Measurements from ENCODE around the gene CCSER2.

CCSER2 gene

DNA sequence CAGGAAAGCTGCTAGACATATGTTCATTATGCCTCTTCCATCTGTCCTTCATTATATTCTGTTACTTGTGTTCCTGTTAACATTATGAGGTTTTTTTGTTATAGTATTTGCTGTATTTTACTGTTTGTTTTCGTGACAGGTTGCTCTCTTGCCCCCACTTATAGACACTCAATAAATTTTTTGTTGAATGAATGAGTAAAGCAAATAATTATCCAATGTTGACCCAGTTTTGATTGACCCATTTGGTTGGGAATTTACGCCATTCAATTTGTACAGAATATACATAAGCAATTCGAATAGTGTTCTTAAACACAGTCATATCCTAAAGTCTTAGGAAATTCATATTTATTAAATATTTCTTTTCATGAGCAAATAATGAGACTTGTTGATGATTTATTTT lies 11.8 kb downstream of the CCSER2 start:
- DNase-seq = no peak
- H3K27me3 ChIP-seq = no peaks in the 10 kb centered on the region
- H3K4me1 ChIP-seq = peaks cover 21% of the 10 kb centered on the region
- no peak overlapping the region for H3K4me3 ChIP-seq (ENCODE audit: low read depth, low read length)
- TF ChIP-seq, protein P1, sequence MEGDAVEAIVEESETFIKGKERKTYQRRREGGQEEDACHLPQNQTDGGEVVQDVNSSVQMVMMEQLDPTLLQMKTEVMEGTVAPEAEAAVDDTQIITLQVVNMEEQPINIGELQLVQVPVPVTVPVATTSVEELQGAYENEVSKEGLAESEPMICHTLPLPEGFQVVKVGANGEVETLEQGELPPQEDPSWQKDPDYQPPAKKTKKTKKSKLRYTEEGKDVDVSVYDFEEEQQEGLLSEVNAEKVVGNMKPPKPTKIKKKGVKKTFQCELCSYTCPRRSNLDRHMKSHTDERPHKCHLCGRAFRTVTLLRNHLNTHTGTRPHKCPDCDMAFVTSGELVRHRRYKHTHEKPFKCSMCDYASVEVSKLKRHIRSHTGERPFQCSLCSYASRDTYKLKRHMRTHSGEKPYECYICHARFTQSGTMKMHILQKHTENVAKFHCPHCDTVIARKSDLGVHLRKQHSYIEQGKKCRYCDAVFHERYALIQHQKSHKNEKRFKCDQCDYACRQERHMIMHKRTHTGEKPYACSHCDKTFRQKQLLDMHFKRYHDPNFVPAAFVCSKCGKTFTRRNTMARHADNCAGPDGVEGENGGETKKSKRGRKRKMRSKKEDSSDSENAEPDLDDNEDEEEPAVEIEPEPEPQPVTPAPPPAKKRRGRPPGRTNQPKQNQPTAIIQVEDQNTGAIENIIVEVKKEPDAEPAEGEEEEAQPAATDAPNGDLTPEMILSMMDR (IDR thresholded peaks at IDR 0.05; ENCODE audit: low read depth, low read length) = no peak
- H3K9me3 ChIP-seq = no peaks in the 10 kb centered on the region
- H3K36me3 ChIP-seq = no peaks in the 10 kb centered on the region

DNA sequence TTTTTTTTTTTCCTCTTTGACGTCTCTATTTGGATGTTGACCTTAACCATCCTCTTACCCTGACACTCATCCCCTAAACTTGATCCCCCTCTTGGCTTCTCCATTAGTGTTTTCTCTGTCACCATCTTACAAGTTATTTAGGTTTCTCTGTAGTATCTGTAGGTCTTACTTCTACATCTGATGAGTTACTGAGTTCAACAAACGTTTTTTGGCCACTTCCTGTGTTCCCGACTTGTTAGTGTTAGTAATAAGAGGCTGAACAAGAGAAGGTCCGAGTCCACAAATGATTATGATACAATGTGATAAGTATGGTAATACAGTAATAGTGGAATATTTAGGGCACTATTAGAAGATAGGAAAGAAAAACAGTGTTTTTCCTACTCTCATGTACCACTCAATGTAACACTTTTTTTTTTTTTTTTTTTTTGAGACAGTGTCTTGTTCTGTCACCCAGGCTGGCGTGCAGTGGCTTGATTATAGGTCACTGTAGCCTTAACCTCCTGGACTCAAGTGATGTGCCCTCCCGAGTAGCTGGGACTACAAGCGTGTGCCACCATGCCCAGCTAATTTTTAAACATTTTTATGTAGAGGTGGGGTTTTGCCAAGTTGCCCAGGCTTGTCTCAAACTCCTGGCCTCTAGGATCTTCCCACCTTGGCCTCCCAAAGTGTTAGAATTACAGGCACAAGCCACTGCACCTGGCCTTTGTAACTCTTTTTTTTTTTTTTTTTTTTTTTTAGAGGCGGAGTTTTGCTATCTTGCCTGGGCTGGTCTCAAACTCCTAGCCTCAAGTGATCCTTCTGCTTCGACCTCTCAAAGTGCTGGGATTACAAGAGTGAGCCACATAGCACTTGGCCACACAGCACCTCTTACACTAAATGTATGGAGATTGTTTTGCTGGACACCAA lies 12.5 kb downstream of the CCSER2 start:
- Histone ChIP-seq H3K36me3 (no peaks in the 10 kb centered on the region), H3K4me1 (peaks cover 19% of the 10 kb centered on the region), H3K9me3 (no peaks in the 10 kb centered on the region), H3K27me3 (no peaks in the 10 kb centered on the region), H3K4me3 (ENCODE audit: low read depth, low read length) (no peak overlapping the region)
- TF ChIP-seq, protein P1 (IDR thresholded peaks at IDR 0.05; ENCODE audit: low read depth, low read length) = no peak
- no peak for DNase-seq

DNA sequence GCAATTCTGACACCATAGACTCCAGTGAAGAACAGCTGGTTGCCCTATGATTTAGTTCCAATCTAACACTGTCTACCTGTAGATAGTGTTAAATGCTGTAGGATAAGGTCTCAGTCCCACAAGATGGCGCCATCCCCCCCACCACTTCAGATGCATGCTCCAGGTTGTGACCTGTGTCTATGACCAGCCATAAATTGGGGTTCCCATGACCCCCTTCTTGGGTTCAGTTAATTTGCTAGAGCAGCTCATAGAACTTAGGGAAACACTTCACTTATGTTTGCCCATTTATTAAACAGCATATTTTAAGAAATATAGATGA lies 13.1 kb downstream of the CCSER2 start:
- DNase-seq = no peak
- TF ChIP-seq, protein P1 (IDR thresholded peaks at IDR 0.05; ENCODE audit: low read depth, low read length) = no peak

DNA sequence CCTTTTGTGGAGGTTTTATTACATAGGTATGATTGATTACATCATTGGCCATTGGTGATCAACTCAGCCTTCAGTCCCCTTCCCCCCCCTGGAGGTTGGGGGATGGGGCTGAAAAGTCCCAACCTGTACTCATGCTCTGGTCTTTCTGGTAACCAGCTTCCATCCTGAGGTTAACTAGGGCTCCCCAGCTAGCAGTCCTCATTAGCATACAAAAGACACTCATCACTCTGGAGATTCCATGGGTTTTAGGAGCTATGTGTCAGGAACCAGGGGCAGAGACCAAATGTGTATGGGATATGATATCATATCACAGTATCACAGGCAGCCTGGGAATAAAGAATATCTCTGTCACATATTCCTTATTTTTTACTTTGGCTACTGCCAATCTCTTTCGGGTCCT lies 13.6 kb downstream of the CCSER2 start:
- Histone ChIP-seq H3K36me3 (no peaks in the 10 kb centered on the region), H3K4me3 (ENCODE audit: low read depth, low read length) (no peak overlapping the region), H3K4me1 (peaks cover 9% of the 10 kb centered on the region; the same call in 1 of the 2 replicates), H3K9me3 (no peaks in the 10 kb centered on the region), H3K27me3 (no peaks in the 10 kb centered on the region)
- TF ChIP-seq, protein P1 (IDR thresholded peaks at IDR 0.05; ENCODE audit: low read depth, low read length) = no peak
- no peak for DNase-seq

More for the DNA sequence above, 13.1 kb downstream of the CCSER2 start:
- Histone ChIP-seq H3K4me1 (peaks cover 13% of the 10 kb centered on the region; the same call in 1 of the 2 replicates), H3K27me3 (no peaks in the 10 kb centered on the region), H3K4me3 (ENCODE audit: low read depth, low read length) (no peak overlapping the region), H3K9me3 (no peaks in the 10 kb centered on the region), H3K36me3 (no peaks in the 10 kb centered on the region)

DNA sequence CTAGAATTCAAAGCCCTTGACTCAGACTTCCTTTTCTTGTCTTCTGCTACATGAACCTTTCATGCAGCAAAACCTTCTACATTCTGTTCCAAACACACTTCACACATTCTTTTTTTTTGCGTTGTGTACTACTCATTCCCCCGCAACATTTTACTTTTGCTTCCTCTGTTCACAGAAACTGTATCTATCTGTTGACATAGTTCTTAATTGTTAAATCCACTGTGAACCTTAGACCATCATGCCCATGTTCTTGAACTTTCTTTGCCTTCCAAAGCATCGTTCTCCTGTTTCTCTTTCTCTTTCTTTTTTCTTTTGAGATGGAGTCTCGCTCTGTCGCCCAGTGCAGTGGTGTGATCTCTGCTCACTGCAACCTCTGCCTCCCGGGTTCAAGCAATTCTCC lies 14.2 kb downstream of the CCSER2 start:
- Histone ChIP-seq H3K4me1 (peaks cover 4% of the 10 kb centered on the region; the same call in 1 of the 2 replicates), H3K4me3 (ENCODE audit: low read depth, low read length) (no peak overlapping the region), H3K27me3 (no peaks in the 10 kb centered on the region), H3K36me3 (no peaks in the 10 kb centered on the region), H3K9me3 (no peaks in the 10 kb centered on the region)
- DNase-seq = no peak
- TF ChIP-seq, protein P1 (IDR thresholded peaks at IDR 0.05; ENCODE audit: low read depth, low read length) = no peak

DNA sequence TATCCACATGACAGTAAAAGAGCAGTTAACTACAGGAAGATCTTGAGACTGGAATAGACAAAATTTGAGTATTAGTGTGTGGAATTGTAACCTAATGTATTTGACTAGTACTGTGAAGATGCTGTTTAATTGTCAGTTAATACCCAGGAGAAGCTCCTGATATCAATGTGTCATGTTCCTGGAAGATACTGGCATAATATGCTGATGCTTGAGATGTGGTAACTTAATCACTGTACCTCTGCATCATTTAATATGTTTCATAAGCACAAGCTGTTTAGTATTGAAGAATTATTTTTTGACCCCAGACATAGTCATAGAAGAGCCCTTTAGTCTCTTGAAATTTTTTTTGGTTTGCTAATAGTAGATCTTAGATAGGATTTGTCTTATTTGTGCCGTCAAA lies 15.4 kb downstream of the CCSER2 start:
- DNase-seq = no peak

More for the DNA sequence above, 15.4 kb downstream of the CCSER2 start:
- TF ChIP-seq, protein P1 (IDR thresholded peaks at IDR 0.05; ENCODE audit: low read depth, low read length) = no peak
- Histone ChIP-seq H3K27me3 (no peaks in the 10 kb centered on the region), H3K4me1 (peaks cover 2% of the 10 kb centered on the region; the same call in 1 of the 2 replicates), H3K9me3 (no peaks in the 10 kb centered on the region), H3K4me3 (ENCODE audit: low read depth, low read length) (no peak overlapping the region), H3K36me3 (no peaks in the 10 kb centered on the region)

Data from BE2C (cell line).